ENCODE measurements around the gene RBBP4.
"Not testable (repeated sequence)": the region's sequence is repeated elsewhere in the genome, so short reads cannot be mapped to it uniquely, and the experiment has no call there.

RBBP4 gene

DNA sequence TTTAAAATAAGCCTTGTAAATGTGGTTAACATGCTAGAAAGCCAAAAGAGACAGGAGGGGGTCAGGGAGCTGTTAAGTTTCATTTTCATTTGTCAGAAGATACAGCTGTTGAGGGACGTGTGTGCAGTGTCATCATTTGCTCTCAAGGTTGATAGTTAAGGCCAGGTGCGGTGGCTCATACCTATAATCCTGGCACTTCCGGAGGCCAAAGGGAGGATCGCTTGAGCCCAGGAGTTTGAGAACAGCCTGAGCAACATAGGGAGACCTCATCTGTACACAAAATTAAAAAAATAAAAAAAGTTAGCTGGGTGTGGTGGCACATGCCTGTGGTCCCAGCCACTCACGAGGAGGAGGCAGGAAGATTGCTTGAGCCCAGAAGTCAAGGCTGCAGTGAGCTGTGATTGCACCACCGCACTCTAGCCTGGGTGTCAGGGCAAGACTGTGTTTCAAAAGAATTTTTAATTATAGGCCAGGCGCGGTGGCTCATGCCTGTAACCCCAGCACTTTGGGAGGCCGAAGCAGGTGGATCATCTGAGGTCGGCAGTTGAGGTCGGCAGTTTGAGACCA lies 23.3 kb upstream of the RBBP4 start:
- Mint-ChIP-seq H3K27me3 (no peaks in the 10 kb centered on the region), H3K9me3 (peaks cover 8% of the 10 kb centered on the region), H3K4me3 (peak overlapping the region; percentile 37), H3K4me1 (ENCODE audit: low read depth) (peaks cover 29% of the 10 kb centered on the region), H3K36me3 (ENCODE audit: low read depth) (peaks cover 60% of the 10 kb centered on the region), H3K27ac (peak overlapping the region; percentile 63)

DNA sequence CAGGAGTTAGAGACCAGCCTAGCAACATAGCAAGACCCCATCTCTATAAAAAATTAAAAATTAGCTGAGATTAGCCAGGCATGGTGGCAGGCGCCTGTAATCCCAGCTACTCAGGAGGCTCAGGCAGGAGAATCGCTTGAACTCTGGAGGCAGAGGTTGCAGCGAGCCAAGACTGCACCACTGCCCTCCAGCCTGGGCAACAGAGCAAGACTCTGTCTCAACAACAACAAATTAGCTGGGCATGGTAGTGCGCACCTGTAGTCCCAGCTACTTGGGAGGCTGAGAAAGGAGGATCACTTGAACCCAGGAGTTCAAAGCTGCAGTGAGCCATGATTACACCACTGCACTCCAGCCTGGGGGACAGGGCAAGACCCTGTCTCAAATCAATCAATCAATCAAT lies 20.8 kb upstream of the RBBP4 start:
- Mint-ChIP-seq H3K4me1 (ENCODE audit: low read depth) (peaks cover 11% of the 10 kb centered on the region), H3K36me3 (ENCODE audit: low read depth) (peaks cover 56% of the 10 kb centered on the region)
- not testable (repeated sequence) for H3K27me3 Mint-ChIP-seq, H3K9me3 Mint-ChIP-seq, H3K27ac Mint-ChIP-seq, H3K4me3 Mint-ChIP-seq

DNA sequence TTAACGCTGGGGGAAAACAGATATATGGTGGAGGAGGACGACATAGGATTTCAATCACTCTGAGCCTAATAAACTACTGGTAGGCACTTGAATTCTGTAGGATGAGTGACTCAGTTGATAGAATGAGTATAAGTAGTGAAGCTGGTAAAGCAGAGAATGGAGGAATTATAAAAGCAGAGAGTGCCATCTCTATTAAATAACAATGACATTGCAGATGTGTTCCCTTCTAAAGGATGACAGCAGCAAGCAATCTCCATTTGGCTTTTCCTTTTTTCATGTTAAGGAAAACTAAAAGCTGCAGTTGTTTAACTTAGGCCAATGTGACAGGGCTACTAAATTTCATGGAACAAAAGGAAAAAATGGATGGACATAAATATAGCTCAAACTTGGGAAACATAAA lies 18.2 kb upstream of the RBBP4 start:
- peak overlapping the region; percentile 36 for H3K27ac Mint-ChIP-seq
- no peak overlapping the region for H3K4me3 Mint-ChIP-seq
- H3K27me3 Mint-ChIP-seq = no peaks in the 10 kb centered on the region
- H3K4me1 Mint-ChIP-seq (ENCODE audit: low read depth) = peaks cover under 1% of the 10 kb centered on the region
- H3K9me3 Mint-ChIP-seq = no peaks in the 10 kb centered on the region
- peaks cover 46% of the 10 kb centered on the region for H3K36me3 Mint-ChIP-seq (ENCODE audit: low read depth)

DNA sequence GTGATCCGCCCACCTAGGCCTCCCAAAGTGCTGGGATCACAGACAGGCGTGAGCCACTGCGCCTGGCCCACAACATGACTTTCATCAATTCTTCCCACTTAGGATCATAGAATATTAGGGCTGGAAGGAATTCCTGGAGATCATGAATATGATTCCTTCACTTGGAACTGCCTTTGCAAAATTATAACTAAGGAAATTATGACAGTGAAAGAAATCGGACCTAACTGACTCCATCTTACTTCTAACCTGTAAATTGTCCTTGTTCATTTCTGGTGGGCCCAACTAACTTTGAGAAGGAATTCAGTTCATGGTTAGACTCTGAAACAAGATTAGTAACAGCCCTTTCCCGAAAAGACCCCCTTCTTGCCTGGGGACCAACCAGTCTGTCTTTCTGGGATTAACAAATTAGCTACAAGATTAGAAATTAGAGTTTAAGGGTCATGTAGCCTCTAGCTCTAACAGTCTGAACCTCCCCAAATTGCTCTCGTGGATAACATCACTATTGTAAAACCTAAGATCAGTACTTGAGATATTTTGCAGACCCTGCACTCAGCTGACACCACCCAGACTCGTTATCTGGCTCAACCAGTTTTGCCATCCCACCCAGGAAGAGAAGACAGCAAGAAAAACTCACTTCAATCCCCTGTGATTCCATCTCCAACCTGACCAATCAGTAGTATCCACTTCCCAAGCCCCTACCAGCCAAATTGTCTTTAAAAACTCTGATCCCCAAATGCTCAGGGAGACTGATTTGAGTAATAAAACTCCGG lies 15.3 kb upstream of the RBBP4 start:
- Mint-ChIP-seq H3K9me3 (no peaks in the 10 kb centered on the region), H3K27ac (no peak overlapping the region), H3K27me3 (no peaks in the 10 kb centered on the region), H3K4me1 (ENCODE audit: low read depth) (no peaks in the 10 kb centered on the region), H3K36me3 (ENCODE audit: low read depth) (peaks cover 36% of the 10 kb centered on the region), H3K4me3 (no peak overlapping the region)

DNA sequence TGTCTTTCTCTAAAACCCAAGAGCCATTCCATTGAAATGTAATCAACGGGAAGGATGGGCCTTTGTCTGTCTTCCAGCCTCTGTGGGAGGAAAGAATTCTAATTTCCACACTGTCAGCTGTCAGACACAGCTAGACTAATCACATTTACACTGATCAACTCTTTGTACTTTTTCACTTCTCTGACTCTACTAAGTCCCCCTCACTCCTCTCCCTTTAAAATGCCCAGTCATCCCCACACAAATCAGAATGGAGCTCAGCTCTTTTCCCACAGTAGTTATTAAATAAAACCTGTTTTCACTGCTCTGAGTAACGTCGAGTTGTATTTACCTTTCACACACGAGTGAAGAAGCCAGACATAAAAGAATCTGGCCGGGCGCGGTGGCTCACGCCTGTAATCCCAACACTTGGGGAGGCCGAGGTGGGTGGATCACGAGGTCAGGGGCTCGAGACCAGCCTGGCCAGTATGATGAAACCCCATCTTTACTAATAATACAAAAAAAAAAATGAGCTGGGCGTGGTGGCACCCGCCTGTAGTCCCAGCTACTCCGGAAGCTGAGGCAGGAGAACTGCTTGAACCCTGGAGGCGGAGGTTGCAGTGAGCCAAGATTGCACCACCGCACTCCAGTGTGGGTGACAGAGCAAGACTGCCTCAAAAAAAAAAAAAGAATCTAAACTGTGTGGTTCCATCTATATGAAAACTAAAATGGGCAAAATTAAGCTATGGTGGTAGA lies 13.9 kb upstream of the RBBP4 start:
- peaks cover 32% of the 10 kb centered on the region for H3K36me3 Mint-ChIP-seq (ENCODE audit: low read depth)
- H3K4me3 Mint-ChIP-seq = no peak overlapping the region
- no peaks in the 10 kb centered on the region for H3K9me3 Mint-ChIP-seq
- H3K27me3 Mint-ChIP-seq = no peaks in the 10 kb centered on the region
- peaks cover 3% of the 10 kb centered on the region for H3K4me1 Mint-ChIP-seq (ENCODE audit: low read depth)
- no peak overlapping the region for H3K27ac Mint-ChIP-seq

DNA sequence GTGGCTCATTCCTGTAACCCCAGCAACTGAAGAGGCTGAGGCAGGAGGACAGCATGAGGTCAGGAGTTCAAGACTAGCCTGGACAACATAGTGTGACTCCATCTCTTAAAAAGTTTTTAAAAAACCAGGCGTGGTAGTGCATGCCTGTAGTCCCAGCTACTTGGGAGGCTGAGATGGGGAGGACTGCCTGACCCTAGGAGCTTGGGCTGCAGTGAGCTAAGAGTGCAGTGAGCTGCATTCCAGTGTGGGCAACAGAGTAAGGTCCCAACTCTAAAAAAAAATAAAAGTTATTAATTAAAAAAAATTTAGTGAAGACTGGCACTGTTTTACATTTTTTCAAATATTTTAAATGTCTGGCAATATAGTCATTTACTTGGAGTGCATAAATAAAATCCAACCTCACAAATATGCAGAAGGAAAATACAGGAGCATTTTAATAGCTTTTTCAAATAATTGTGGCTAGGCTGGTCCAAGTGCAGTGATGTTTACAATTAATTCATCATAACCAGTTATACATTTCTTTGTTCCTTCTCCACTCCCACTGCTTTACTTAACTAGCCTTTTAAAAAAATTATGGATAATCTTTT lies 11.4 kb upstream of the RBBP4 start:
- Mint-ChIP-seq H3K9me3 (no peaks in the 10 kb centered on the region), H3K4me3 (no peak overlapping the region), H3K27ac (no peak overlapping the region), H3K27me3 (no peaks in the 10 kb centered on the region), H3K36me3 (ENCODE audit: low read depth) (peaks cover 17% of the 10 kb centered on the region), H3K4me1 (ENCODE audit: low read depth) (peaks cover 3% of the 10 kb centered on the region)

DNA sequence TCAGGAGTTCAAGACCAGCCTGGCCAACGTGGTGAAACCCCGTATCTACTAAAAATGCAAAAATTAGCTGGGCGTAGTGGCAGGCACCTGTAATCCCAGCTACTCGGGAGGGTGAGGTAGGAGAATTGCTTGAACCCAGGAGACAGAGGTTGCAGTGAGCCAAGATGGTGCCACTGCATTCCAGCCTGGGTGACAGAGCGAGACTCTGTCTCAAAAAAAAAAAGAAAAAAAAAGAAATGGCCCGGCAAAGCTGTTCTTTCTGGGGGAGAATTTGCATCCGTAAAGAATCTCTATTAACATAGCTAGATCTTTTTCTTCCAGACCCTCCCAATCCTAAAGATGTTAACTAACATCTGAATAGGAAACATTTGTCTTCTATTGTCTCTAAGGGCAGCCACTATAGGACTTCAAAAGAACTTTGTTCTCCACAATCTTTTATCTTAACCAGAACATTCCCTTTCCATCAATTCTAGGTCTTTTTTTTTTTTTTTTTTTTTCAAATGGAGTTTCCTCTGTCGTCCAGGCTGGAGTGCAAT lies 8.6 kb upstream of the RBBP4 start:
- not testable (repeated sequence) for H3K27me3 Mint-ChIP-seq, H3K9me3 Mint-ChIP-seq, H3K4me3 Mint-ChIP-seq, H3K27ac Mint-ChIP-seq
- H3K36me3 Mint-ChIP-seq (ENCODE audit: low read depth) = peaks cover 20% of the 10 kb centered on the region
- peaks cover 16% of the 10 kb centered on the region for H3K4me1 Mint-ChIP-seq (ENCODE audit: low read depth)

DNA sequence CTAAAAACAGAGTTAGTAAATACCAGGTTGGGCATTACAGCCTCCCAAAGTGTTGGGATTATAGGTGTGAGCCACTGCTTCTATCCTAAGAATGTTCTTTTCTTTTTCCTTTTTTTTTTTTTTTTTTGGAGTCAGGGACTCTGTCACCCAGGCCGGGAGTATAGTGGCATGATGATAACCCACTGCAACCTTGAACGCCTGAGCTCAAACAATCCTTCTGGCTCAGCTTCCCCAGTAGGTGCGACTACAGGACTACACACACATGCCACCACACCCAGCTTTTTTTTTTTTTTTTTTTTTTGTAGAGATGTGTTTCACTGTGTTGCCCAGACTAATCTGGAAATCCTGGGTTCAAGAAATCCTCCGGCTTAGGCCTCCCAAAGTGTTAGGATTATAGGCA lies 6.6 kb upstream of the RBBP4 start:
- Mint-ChIP-seq H3K4me3 (no peak overlapping the region), H3K27me3 (no peaks in the 10 kb centered on the region), H3K36me3 (ENCODE audit: low read depth) (peaks cover 24% of the 10 kb centered on the region), H3K9me3 (no peaks in the 10 kb centered on the region), H3K4me1 (ENCODE audit: low read depth) (peaks cover 32% of the 10 kb centered on the region), H3K27ac (no peak overlapping the region)

DNA sequence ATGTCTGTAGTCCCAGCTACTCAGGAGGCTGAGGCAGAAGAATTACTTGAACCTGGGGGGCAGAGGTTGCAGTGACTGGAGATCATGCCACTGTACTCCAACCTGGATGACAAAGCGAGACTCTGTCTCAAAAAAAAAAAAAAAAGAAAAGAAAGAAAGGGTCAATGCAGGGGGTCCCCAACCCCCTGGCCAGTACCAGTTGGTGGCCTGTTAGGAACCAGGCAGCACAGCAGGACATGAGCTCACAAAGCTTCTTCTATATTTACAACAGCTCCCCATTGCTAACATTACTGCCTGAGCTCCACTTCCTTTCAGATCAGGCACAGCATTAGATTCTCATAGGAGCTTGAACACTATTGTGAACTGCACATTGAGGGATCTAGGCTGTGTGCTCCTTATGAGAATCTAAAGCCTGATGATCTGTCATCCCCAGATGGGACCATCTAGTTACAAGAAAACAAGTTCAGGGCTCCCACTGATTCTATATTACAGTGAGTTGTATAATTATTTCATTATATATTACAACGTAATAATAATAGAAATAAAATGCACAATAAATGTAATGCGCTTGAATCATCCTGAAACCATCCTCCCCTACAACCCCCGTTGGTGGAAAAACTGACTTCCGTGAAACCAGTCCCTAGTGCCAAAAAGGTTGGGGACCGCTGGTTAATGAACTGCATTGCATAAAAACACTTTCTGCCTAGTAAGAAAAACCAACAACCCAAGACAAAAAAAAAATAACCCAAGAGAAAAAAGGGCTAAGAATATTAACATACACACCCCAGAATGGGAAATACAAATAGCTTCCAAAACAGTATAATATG lies 3.5 kb upstream of the RBBP4 start:
- peak overlapping the region; percentile 73 for H3K27ac Mint-ChIP-seq
- H3K27me3 Mint-ChIP-seq = no peaks in the 10 kb centered on the region
- peaks cover 47% of the 10 kb centered on the region for H3K4me1 Mint-ChIP-seq (ENCODE audit: low read depth)
- H3K4me3 Mint-ChIP-seq = peak overlapping the region; percentile 99
- no peaks in the 10 kb centered on the region for H3K9me3 Mint-ChIP-seq
- H3K36me3 Mint-ChIP-seq (ENCODE audit: low read depth) = peaks cover 33% of the 10 kb centered on the region

DNA sequence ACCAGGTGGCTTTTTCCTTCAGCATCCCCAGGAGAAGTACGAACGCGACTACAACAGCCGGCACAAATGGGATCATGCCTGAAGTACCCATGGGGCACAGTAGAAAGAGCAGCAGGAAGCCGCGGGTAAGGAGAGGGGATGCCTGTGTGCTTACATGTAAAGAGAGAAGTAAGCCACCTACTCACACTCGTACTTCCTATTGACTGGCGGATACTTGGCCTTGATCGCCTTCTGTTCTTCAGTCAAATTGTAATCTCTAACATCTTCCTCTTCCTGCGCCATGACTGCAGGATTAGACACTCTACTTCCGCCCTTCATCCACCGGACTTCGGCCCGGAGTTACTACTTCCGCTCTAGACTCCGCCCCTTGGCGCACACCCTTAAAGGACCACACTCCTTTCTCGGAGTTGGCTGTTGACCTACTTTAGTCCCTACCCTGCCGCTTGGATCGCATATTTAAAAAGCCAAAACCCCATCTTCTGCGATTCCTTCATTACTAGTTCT lies 708 bp upstream of the RBBP4 start, which contains the start of gene ZBTB8OS:
Gene ZBTB8OS, minus strand, starts transcription at position 303 of the 504 bp plus-strand sequence. Its CDS starts 21 bp downstream, at position 282.
- H3K9me3 Mint-ChIP-seq = no peaks in the 10 kb centered on the region
- no peaks in the 10 kb centered on the region for H3K27me3 Mint-ChIP-seq
- peak within 1 kb of the TSS; percentile 99 for H3K4me3 Mint-ChIP-seq
- peak within 1 kb of the TSS; percentile 100 for H3K27ac Mint-ChIP-seq
- peaks cover 69% of the 10 kb centered on the region for H3K4me1 Mint-ChIP-seq (ENCODE audit: low read depth)
- H3K36me3 Mint-ChIP-seq (ENCODE audit: low read depth) = peaks cover 52% of the 10 kb centered on the region

DNA sequence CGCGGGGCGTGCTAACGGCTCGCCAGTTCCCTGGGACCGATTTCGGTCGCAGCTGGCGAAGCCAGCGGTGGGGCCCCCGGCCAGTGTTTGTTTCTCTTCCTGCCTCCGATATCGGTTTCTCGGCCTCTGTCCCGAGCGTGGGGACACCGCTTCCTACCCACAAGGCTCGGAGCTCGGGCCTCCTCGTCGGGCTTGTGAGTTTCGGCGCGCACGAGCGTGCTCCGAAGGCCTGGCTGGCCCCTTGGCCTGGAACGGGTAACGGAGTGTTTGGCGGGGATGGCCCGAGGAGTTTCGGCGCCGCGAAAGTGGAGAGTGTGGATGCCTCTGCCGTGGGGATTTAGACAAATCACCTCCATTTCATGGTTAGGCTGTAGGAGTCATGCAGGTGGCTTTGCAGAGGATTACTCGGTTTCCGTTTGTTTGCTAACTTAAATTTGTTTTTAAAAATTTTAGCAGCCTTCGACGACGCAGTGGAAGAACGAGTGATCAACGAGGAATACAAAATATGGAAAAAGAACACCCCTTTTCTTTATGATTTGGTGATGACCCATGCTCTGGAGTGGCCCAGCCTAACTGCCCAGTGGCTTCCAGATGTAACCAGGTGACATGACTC lies 559 bp downstream of the RBBP4 start:
- peak overlapping the region; percentile 99 for H3K4me3 Mint-ChIP-seq
- no peaks in the 10 kb centered on the region for H3K9me3 Mint-ChIP-seq
- peaks cover 71% of the 10 kb centered on the region for H3K4me1 Mint-ChIP-seq (ENCODE audit: low read depth)
- peak overlapping the region; percentile 100 for H3K27ac Mint-ChIP-seq
- no peaks in the 10 kb centered on the region for H3K27me3 Mint-ChIP-seq
- H3K36me3 Mint-ChIP-seq (ENCODE audit: low read depth) = peaks cover 54% of the 10 kb centered on the region

DNA sequence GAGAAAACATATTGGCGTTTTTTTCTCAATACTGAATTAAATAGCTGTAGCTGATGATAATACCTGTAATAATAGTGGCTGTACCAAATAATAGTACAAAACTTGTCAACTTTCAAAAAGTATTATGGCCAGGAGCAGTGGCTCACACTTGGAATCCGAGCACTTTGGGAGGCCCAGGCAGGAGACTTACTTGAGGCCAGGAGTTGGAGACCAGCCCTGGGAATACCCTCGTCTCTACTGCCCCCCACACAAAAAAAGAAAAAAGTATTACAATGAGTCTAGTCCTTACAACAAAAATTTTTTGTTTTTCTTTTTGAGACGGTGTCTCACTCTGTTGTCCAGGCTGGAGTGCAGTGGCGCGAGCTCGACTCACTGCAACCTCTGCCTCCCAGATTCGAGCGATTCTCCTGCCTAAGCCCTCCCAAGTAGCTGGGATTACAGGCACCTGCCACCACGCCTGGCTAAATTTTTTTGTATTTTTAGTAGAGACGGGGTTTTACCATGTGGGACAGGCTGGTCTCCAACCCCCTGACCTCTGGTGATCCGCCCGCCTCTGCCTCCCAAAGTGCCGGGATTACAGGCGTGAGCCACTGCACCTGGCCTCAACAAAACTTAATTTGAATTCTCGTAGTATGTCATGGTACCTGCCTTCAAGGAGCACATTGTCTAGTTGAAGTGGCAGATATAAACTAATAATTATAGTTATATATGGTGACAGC lies 1.4 kb downstream of the RBBP4 start:
- H3K4me3 Mint-ChIP-seq = peak overlapping the region; percentile 99
- H3K4me1 Mint-ChIP-seq (ENCODE audit: low read depth) = peaks cover 75% of the 10 kb centered on the region
- peaks cover 62% of the 10 kb centered on the region for H3K36me3 Mint-ChIP-seq (ENCODE audit: low read depth)
- peak overlapping the region; percentile 100 for H3K27ac Mint-ChIP-seq
- H3K27me3 Mint-ChIP-seq = no peaks in the 10 kb centered on the region
- no peaks in the 10 kb centered on the region for H3K9me3 Mint-ChIP-seq

DNA sequence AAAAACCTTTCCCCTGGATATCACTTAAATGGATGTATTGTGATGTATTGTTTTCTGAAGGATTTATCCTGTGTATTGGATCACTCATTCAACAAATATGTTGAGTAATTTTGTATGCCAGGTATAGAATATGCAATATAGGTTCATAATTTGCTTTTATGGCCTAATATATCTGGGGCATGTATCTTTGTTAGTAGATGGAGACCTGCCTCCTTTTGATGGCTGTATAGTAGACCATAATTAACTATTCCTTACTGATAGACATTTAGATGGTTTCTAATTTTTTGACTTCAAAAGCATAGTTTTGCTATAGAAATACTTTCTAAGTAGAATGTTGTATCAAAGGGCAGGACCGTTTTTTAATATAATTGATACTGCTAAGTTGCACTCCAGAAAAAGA lies 8.6 kb downstream of the RBBP4 start:
- Mint-ChIP-seq H3K4me3 (no peak overlapping the region), H3K27ac (no peak overlapping the region), H3K36me3 (ENCODE audit: low read depth) (peaks cover 70% of the 10 kb centered on the region), H3K9me3 (no peaks in the 10 kb centered on the region), H3K4me1 (ENCODE audit: low read depth) (peaks cover 34% of the 10 kb centered on the region), H3K27me3 (no peaks in the 10 kb centered on the region)
